Measurements from ENCODE around the gene UGT1A10.

Gene UGT1A10

GRCh38 chr2:233656443-233656842, 20.2 kb downstream of the UGT1A10 start:
- DNase-seq, result peak; percentile 29

GRCh38 chr2:233658610-233659009, 22.4 kb downstream of the UGT1A10 start:
- DNase-seq, result no peak

- DNase-seq, result no peak
Observed at GRCh38 chr2:233663911-233664310, 27.7 kb downstream of the UGT1A10 start.

GRCh38 chr2:233668605-233669260, 32.5 kb downstream of the UGT1A10 start:
- no peak for DNase-seq

- no peak for DNase-seq
Observed at GRCh38 chr2:233671290-233672161, 35.3 kb downstream of the UGT1A10 start, which contains the start of gene UGT1A9. TSS of gene UGT1A9 (plus strand) at chr2:233671898. CDS start at chr2:233671935, 37 bp downstream.

GRCh38 chr2:233672886-233673285, 36.6 kb downstream of the UGT1A10 start:
- peak; percentile 25 for DNase-seq

- DNase-seq, result no peak
Observed at GRCh38 chr2:233673896-233674295, 37.6 kb downstream of the UGT1A10 start.

- DNase-seq, result no peak
Observed at GRCh38 chr2:233674314-233674713, 38.1 kb downstream of the UGT1A10 start.

- DNase-seq, result no peak
Observed at GRCh38 chr2:233674995-233675394, 38.7 kb downstream of the UGT1A10 start.

GRCh38 chr2:233676046-233676445, 39.8 kb downstream of the UGT1A10 start:
- no peak for DNase-seq

GRCh38 chr2:233679196-233679595, 42.9 kb downstream of the UGT1A10 start:
- no peak for DNase-seq

GRCh38 chr2:233680361-233681045, 44.3 kb downstream of the UGT1A10 start:
- DNase-seq, result no peak

GRCh38 chr2:233681521-233682099, 45.4 kb downstream of the UGT1A10 start, which contains the start of gene UGT1A7:
TSS of gene UGT1A7 (plus strand) at chr2:233681901. CDS start at chr2:233681938, 37 bp downstream.
- no peak for DNase-seq

- DNase-seq, result no peak
Observed at GRCh38 chr2:233684640-233685039, 48.4 kb downstream of the UGT1A10 start.

GRCh38 chr2:233686928-233687327, 50.7 kb downstream of the UGT1A10 start:
- peak; percentile 77 for DNase-seq

- DNase-seq, result no peak
Observed at GRCh38 chr2:233688341-233688740, 52.1 kb downstream of the UGT1A10 start.

- DNase-seq, result no peak
Observed at GRCh38 chr2:233689031-233689430, 52.8 kb downstream of the UGT1A10 start.

- peak; percentile 61 for DNase-seq
Observed at GRCh38 chr2:233689501-233689900, 53.3 kb downstream of the UGT1A10 start.

- DNase-seq, result no peak
Observed at GRCh38 chr2:233690444-233690843, 54.2 kb downstream of the UGT1A10 start.

GRCh38 chr2:233691443-233692433, 55.5 kb downstream of the UGT1A10 start:
- DNase-seq, result peak; percentile 39

- DNase-seq, result no peak
Observed at GRCh38 chr2:233692648-233693047, 56.4 kb downstream of the UGT1A10 start, which contains the start of gene UGT1A6. TSS of gene UGT1A6 (plus strand) at chr2:233692890. CDS start at chr2:233693005, 115 bp downstream.

- DNase-seq, result no peak
Observed at GRCh38 chr2:233693963-233694362, 57.7 kb downstream of the UGT1A10 start.
